Smooth muscle cell (in vitro differentiated cells): ENCODE data around the gene RASSF4. TPM values are rescaled to one million over a fixed set of nuclear protein-coding genes. Genes with fewer than 3 reads are reported as not detected.

Experiments used
- DNase-seq: peaks from one replicate; lab custom pipeline; 2025; ENCODE audit not compliant: unreplicated experiment; lab: John Stamatoyannopoulos, UW
- H2AFZ ChIP-seq: fragments of 200-600 bp; sonication (generic); 2 replicates; pipeline ENCODE4 v1.6.0; 2016; ENCODE audit warnings: antibody characterized with exemption, low read depth, mild to moderate bottlenecking
- H3F3A ChIP-seq: fragments of 200-600 bp; sonication (generic); 2 replicates; pipeline ENCODE4 v1.6.0; 2017; ENCODE audit warnings: antibody characterized with exemption, low read depth
- H3K27ac ChIP-seq: fragments of 200-600 bp; sonication (generic); 2 replicates; pipeline ENCODE4 v1.5.1; 2016; ENCODE audit warnings: low read depth, mild to moderate bottlenecking
- H3K27me3 ChIP-seq: fragments of 200-600 bp; sonication (generic); 2 replicates; pipeline ENCODE4 v1.6.1; 2016; ENCODE audit warnings: low read depth, mild to moderate bottlenecking
- H3K36me3 ChIP-seq: fragments of 200-600 bp; sonication (generic); 2 replicates; pipeline ENCODE4 v1.5.1; 2016; ENCODE audit warnings: low read depth
- H3K4me1 ChIP-seq: fragments of 200-600 bp; sonication (generic); 2 replicates; pipeline ENCODE4 v1.5.1; 2016; ENCODE audit warnings: low read depth
- H3K4me2 ChIP-seq: fragments of 200-600 bp; sonication (generic); 2 replicates; pipeline ENCODE4 v1.6.0; 2016; ENCODE audit warnings: mild to moderate bottlenecking
- H3K4me3 ChIP-seq: fragments of 200-600 bp; sonication (generic); 2 replicates; pipeline ENCODE4 v1.5.1; 2016; ENCODE audit warnings: mild to moderate bottlenecking
- H3K79me2 ChIP-seq: fragments of 200-600 bp; sonication (generic); 2 replicates; pipeline ENCODE4 v1.6.0; 2016; ENCODE audit warnings: low read depth, mild to moderate bottlenecking
- H3K9ac ChIP-seq: fragments of 200-600 bp; sonication (generic); 2 replicates; pipeline ENCODE4 v1.6.0; 2016; ENCODE audit warnings: low read depth
- H3K9me3 ChIP-seq: fragments of 200-600 bp; sonication (generic); replicated peaks from 2 replicates; pipeline ENCODE4 v1.5.1; 2016; ENCODE audit warnings: low read depth
- H4K20me1 ChIP-seq: fragments of 200-600 bp; sonication (generic); 2 replicates; pipeline ENCODE4 v1.6.0; 2016; ENCODE audit warnings: low read depth
- CTCF ChIP-seq: fragments of 200-600 bp; sonication (generic); IDR thresholded peaks from 2 replicates; pipeline ENCODE4 v1.5.1; 2017; ENCODE audit warnings: borderline replicate concordance, mild to moderate bottlenecking, antibody characterized with exemption; ENCODE audit not compliant: insufficient read depth, poor library complexity, severe bottlenecking
- WGBS: methylation state at CpG from one replicate; pipeline ENCODE4 v1.1.7; 2016; ENCODE audit warnings: low lambda C conversion rate; 5-methylcytosine and 5-hydroxymethylcytosine counted together
- polyA plus RNA-seq: library from polyadenylated mRNA; unstranded; fragments of >200 nt; fragmentation: Nextera tagmentation; extraction: Ambion mirVana; gene quantifications from 2 replicates; pipeline ENCODE4 v1.2.1, GENCODE V29; 2016
- total RNA-seq: library from RNA; depleted of rRNA; stranded (reverse); fragments of >200 nt; gene quantifications from 2 replicates; pipeline ENCODE4 v1.2.3, GENCODE V29; 2014

The RASSF4 gene
- total and polyA plus RNA-seq, 2 experiments from 2014 or later = 8.3 to 14.8 TPM

- Histone ChIP-seq H3K79me2 (no peaks in the 10 kb centered on the region), H2AFZ (no peak overlapping the region), H3K27ac (peak overlapping the region; percentile 73), H3K9ac (peak overlapping the region; percentile 65), H3K4me3 (peak overlapping the region; percentile 83), H3K4me2 (peak overlapping the region; percentile 91), H3K9me3 (no peaks in the 10 kb centered on the region), H4K20me1 (no peaks in the 10 kb centered on the region), H3K36me3 (no peaks in the 10 kb centered on the region), H3F3A (no peaks in the 10 kb centered on the region), H3K4me1 (peaks cover 13% of the 10 kb centered on the region), H3K27me3 (no peaks in the 10 kb centered on the region)
- no peak for TF ChIP-seq CTCF
- no peak for DNase-seq
- WGBS = 28% methylated on average over 5 of the region's 5 CpGs
Measured at GRCh38 chr10:44958196-44958897, 1.3 kb upstream of the RASSF4 start.

GRCh38 chr10:44958898-44959246 lies 730 bp upstream of the RASSF4 start:
- Histone ChIP-seq H3K4me3 (peak overlapping the region; percentile 83), H2AFZ (peak overlapping the region; percentile 82), H3K27me3 (no peaks in the 10 kb centered on the region), H3K9me3 (no peaks in the 10 kb centered on the region), H3K79me2 (no peaks in the 10 kb centered on the region), H3K4me2 (peak overlapping the region; percentile 91), H3K4me1 (peaks cover 18% of the 10 kb centered on the region), H3K36me3 (no peaks in the 10 kb centered on the region), H3K27ac (peak overlapping the region; percentile 73), H4K20me1 (no peaks in the 10 kb centered on the region), H3F3A (no peaks in the 10 kb centered on the region), H3K9ac (peak overlapping the region; percentile 65)
- WGBS = 8% methylated on average over 6 of the region's 6 CpGs
- no peak for DNase-seq
- no peak for TF ChIP-seq CTCF

- TF ChIP-seq CTCF = no peak
- Histone ChIP-seq H3K36me3 (no peaks in the 10 kb centered on the region), H3K4me2 (peak overlapping the region; percentile 91), H3K27me3 (no peaks in the 10 kb centered on the region), H3K9me3 (no peaks in the 10 kb centered on the region), H3K4me3 (peak overlapping the region; percentile 83), H3K79me2 (no peaks in the 10 kb centered on the region), H3F3A (no peaks in the 10 kb centered on the region), H3K4me1 (peaks cover 30% of the 10 kb centered on the region), H3K9ac (no peak overlapping the region), H2AFZ (peak overlapping the region; percentile 69), H4K20me1 (no peaks in the 10 kb centered on the region), H3K27ac (no peak overlapping the region)
- DNase-seq = no peak
- WGBS = 46% methylated on average over 8 of the region's 8 CpGs
Measured at GRCh38 chr10:44960088-44960460, 472 bp downstream of the RASSF4 start.
